PC-3 (cell line): ENCODE results near the gene RIPOR3.

Source experiments
- EZH2 ChIP-seq: fragments of 300-600 bp; sonication (generic); IDR thresholded peaks from one replicate; pipeline ENCODE4 v1.6.1; 2017; ENCODE audit warnings: antibody characterized with exemption, mild to moderate bottlenecking, low read length; ENCODE audit not compliant: unreplicated experiment
- TF ChIP-seq, protein P1 (sequence below): fragments of 300-600 bp; sonication (generic); conservative IDR thresholded peaks from 2 replicates; pipeline ENCODE4 v1.5.1; 2017; ENCODE audit warnings: antibody characterized with exemption, low read depth, mild to moderate bottlenecking, low read length

DNA sequence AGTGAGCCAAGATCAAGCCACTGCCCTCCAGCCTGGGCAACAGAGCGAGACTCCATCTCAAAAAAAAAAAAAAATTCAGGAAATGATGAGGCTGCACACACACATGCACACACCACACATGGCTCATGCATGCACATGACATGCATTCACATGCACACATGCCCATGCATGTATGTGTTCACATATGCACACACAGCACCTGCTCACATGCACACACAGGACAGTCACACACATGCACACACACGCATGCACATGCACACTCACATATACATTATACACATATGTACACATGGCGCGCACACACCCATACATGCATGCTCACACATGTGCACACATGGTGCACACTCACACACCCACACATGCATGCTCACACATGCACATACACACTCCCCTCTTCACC, 22.5 kb downstream of the RIPOR3 start:
- TF ChIP-seq, protein P1, sequence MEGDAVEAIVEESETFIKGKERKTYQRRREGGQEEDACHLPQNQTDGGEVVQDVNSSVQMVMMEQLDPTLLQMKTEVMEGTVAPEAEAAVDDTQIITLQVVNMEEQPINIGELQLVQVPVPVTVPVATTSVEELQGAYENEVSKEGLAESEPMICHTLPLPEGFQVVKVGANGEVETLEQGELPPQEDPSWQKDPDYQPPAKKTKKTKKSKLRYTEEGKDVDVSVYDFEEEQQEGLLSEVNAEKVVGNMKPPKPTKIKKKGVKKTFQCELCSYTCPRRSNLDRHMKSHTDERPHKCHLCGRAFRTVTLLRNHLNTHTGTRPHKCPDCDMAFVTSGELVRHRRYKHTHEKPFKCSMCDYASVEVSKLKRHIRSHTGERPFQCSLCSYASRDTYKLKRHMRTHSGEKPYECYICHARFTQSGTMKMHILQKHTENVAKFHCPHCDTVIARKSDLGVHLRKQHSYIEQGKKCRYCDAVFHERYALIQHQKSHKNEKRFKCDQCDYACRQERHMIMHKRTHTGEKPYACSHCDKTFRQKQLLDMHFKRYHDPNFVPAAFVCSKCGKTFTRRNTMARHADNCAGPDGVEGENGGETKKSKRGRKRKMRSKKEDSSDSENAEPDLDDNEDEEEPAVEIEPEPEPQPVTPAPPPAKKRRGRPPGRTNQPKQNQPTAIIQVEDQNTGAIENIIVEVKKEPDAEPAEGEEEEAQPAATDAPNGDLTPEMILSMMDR: no peak
- TF ChIP-seq EZH2: no peak
